CD1c-positive myeloid dendritic cell (primary cell): Measurements from ENCODE around the gene HJV.

ENCODE experiments used
- DNase-seq: peaks from one replicate; pipeline ENCODE4 v3.0.0-alpha.2; 2016; ENCODE audit errors: extremely low spot score

The HJV gene

GRCh38 chr1:146022403-146023127 lies 1.0 kb upstream of the HJV start:
- DNase-seq: no peak

GRCh38 chr1:146021050-146021445 lies 487 bp downstream of the HJV start:
- no peak for DNase-seq

GRCh38 chr1:146020058-146021049 lies 1.2 kb downstream of the HJV start:
- no peak for DNase-seq

- no peak for DNase-seq
Measured at GRCh38 chr1:146019231-146020057, 2.1 kb downstream of the HJV start.

GRCh38 chr1:146016891-146017290 lies 4.6 kb downstream of the HJV start:
- DNase-seq: no peak

GRCh38 chr1:146013559-146013922 lies 8.0 kb downstream of the HJV start:
- DNase-seq: no peak

GRCh38 chr1:146012703-146013558 lies 8.6 kb downstream of the HJV start:
- DNase-seq: peak; percentile 85

- no peak for DNase-seq
Measured at GRCh38 chr1:146010126-146010738, 11.3 kb downstream of the HJV start.

GRCh38 chr1:146007489-146008133 lies 13.9 kb downstream of the HJV start:
- no peak for DNase-seq

- no peak for DNase-seq
Measured at GRCh38 chr1:146001709-146002108, 19.8 kb downstream of the HJV start.

- DNase-seq: peak; percentile 61
Measured at GRCh38 chr1:145999321-146000024, 22.1 kb downstream of the HJV start.

GRCh38 chr1:145997718-145998023 lies 23.9 kb downstream of the HJV start:
- DNase-seq: no peak

- peak; percentile 65 for DNase-seq
Measured at GRCh38 chr1:145997016-145997717, 24.4 kb downstream of the HJV start.

GRCh38 chr1:145996433-145997015 lies 25.0 kb downstream of the HJV start, which contains the start of gene TXNIP:
Gene TXNIP (minus strand): TSS chr1:145996579. CDS start chr1:145996266, 313 bp downstream.
- DNase-seq: peak; percentile 97

GRCh38 chr1:145995964-145996432 lies 25.5 kb downstream of the HJV start:
- DNase-seq: no peak

- no peak for DNase-seq
Measured at GRCh38 chr1:145995148-145995881, 26.2 kb downstream of the HJV start.

- DNase-seq: no peak
Measured at GRCh38 chr1:145994391-145995120, 27.0 kb downstream of the HJV start.
